GM12878 (cell line): ENCODE measurements around the gene CACNA2D3. TPM values are rescaled to one million over a fixed set of nuclear protein-coding genes. Genes with fewer than 3 reads are reported as not detected.

ENCODE experiments used
- ATAC-seq: fragments of 200-7000 bp; cut with Tn5 transposase; 3 replicates; pipeline ENCODE4 v1.9.1; 2020; ENCODE audit warnings: mild to moderate bottlenecking, moderate library complexity
- BruUV-seq: library from RNA; stranded (reverse); fragments of 400-500 nt; replicated peaks from 2 replicates; lab custom pipeline; 2021; lab: Mats Ljungman, UMichigan
- CTCF ChIA-PET: fragments of 300-600 bp; sonication (Branson Sonifier 250); formaldehyde crosslinking; extraction: SDS; loops from one replicate; lab custom pipeline; 2021; ENCODE audit warnings: inconsistent platforms; lab: Yijun Ruan, JAX
- POLR2A ChIA-PET: fragments of 350-600 bp; formaldehyde crosslinking; extraction: SDS; loops from one replicate; lab custom pipeline; 2021; ENCODE audit warnings: inconsistent platforms; lab: Charles Lee
- RAD21 ChIA-PET: fragments of 300-600 bp; sonication (Branson Sonifier 250); formaldehyde crosslinking; loops from one replicate; lab custom pipeline; 2023; ENCODE audit warnings: antibody characterized with exemption; ENCODE audit not compliant: unreplicated experiment; lab: Charles Lee
- SMC1A ChIA-PET: fragments of 300-600 bp; sonication (Branson Sonifier 250); formaldehyde crosslinking; loops from one replicate; lab custom pipeline; 2023; ENCODE audit not compliant: unreplicated experiment, uncharacterized antibody; lab: Charles Lee
- DNase-seq: peaks from one replicate; pipeline ENCODE4 v3.0.0-alpha.2; 2011; ENCODE audit warnings: low read depth, low spot score
- FAIRE-seq: peaks from 3 replicates; lab custom pipeline; 2011; peaks lifted over from hg19 to GRCh38; lab: Jason Lieb, UNC
- H2AFZ ChIP-seq: 2 replicates; pipeline ENCODE4 v1.6.0; 2011; ENCODE audit warnings: low read depth, low read length, control low read depth; ENCODE audit not compliant: control insufficient read depth
- H3K27ac ChIP-seq: 2 replicates; pipeline ENCODE4 v1.5.1; 2011; ENCODE audit warnings: control low read depth; ENCODE audit not compliant: control insufficient read depth, insufficient read depth
- H3K27me3 ChIP-seq, 2 experiments: replicated peaks in 1 of 2; 2 replicates each; pipeline versions ENCODE4 v1.6.0 to v1.6.1; 2011; ENCODE audit warnings: low read length in 1 of 2; ENCODE audit not compliant: control insufficient read depth in 2 of 2, insufficient read depth in 2 of 2
- H3K36me3 ChIP-seq, 2 experiments: 2 replicates each; pipeline ENCODE4 v1.5.1; 2011; ENCODE audit warnings: low read length in 1 of 2; ENCODE audit not compliant: control insufficient read depth in 2 of 2, insufficient read depth in 2 of 2
- H3K4me1 ChIP-seq: 2 replicates; pipeline ENCODE4 v1.6.1; 2011; ENCODE audit warnings: mild to moderate bottlenecking, low read length, moderate library complexity, mixed read lengths; ENCODE audit not compliant: control insufficient read depth, insufficient read depth
- H3K4me2 ChIP-seq: 2 replicates; pipeline ENCODE4 v1.6.0; 2011; ENCODE audit warnings: control low read depth; ENCODE audit not compliant: control insufficient read depth, insufficient read depth
- H3K4me3 ChIP-seq: fragments of 200-600 bp; sonication (generic); 2 replicates; pipeline ENCODE4 v1.5.1; 2016
- H3K79me2 ChIP-seq: 2 replicates; pipeline ENCODE4 v1.6.0; 2011; ENCODE audit warnings: low read length; ENCODE audit not compliant: control insufficient read depth, insufficient read depth
- H3K9ac ChIP-seq: 2 replicates; pipeline ENCODE4 v1.8.0; 2011; ENCODE audit warnings: low read length, control low read depth, mixed read lengths; ENCODE audit not compliant: control insufficient read depth, insufficient read depth
- H3K9me3 ChIP-seq: replicated peaks from 3 replicates; pipeline ENCODE4 v1.5.1; 2011; ENCODE audit warnings: mild to moderate bottlenecking, low read length; ENCODE audit not compliant: control insufficient read depth, insufficient read depth
- H4K20me1 ChIP-seq: 2 replicates; pipeline ENCODE4 v1.6.0; 2011; ENCODE audit not compliant: control insufficient read depth, insufficient read depth
- CBX3 ChIP-seq: fragments of 200-600 bp; sonication (generic); IDR thresholded peaks from 2 replicates; pipeline ENCODE4 v1.6.1; 2016; ENCODE audit warnings: low read depth, borderline replicate concordance
- ETV6 ChIP-seq, 2 experiments: fragments of 450-650 bp in 1 of 2; IDR thresholded peaks in 1 of 2; conservative IDR thresholded peaks in 1 of 2; 2 replicates each; pipeline ENCODE4 v1.6.1; 2014; ENCODE audit warnings: antibody characterized with exemption in 1 of 2, borderline replicate concordance in 1 of 2, low read depth in 1 of 2, mild to moderate bottlenecking in 1 of 2, moderate library complexity in 1 of 2
- EZH2 ChIP-seq: IDR thresholded peaks from 2 replicates; pipeline ENCODE4 v1.6.1; 2012; ENCODE audit warnings: low read depth, mild to moderate bottlenecking, control low read depth, inconsistent platforms, low read length, borderline replicate concordance; ENCODE audit not compliant: control insufficient read depth
- JUNB ChIP-seq: IDR thresholded peaks from 2 replicates; pipeline ENCODE4 v1.6.1; 2016; ENCODE audit warnings: antibody characterized with exemption, mild to moderate bottlenecking
- KLF5 ChIP-seq: fragments of 450-650 bp; IDR thresholded peaks from 2 replicates; pipeline ENCODE4 v1.6.1; 2014; ENCODE audit warnings: mild to moderate bottlenecking; ENCODE audit not compliant: partially characterized antibody
- LARP7 ChIP-seq: fragments of 450-650 bp; IDR thresholded peaks from 2 replicates; pipeline ENCODE4 v1.6.1; 2017; ENCODE audit warnings: mild to moderate bottlenecking
- MEF2B ChIP-seq: fragments of 450-650 bp; IDR thresholded peaks from 2 replicates; pipeline ENCODE4 v1.6.1; 2018; ENCODE audit warnings: mild to moderate bottlenecking, moderate library complexity; ENCODE audit not compliant: partially characterized antibody, poor library complexity, severe bottlenecking
- NR2C2 ChIP-seq: IDR thresholded peaks from 2 replicates; pipeline ENCODE4 v1.6.1; 2011; ENCODE audit warnings: borderline replicate concordance, low read depth; ENCODE audit not compliant: control insufficient read depth, insufficient read length
- NRF1 ChIP-seq: conservative IDR thresholded peaks from 2 replicates; pipeline ENCODE4 v1.6.1; 2011; ENCODE audit warnings: mild to moderate bottlenecking, low read depth, low read length, improper control_type of control experiment
- PML ChIP-seq: IDR thresholded peaks from 2 replicates; pipeline ENCODE4 v1.6.1; 2012; ENCODE audit warnings: low read length, inconsistent platforms
- RCOR1 ChIP-seq: conservative IDR thresholded peaks from 2 replicates; pipeline ENCODE4 v1.6.1; 2012; ENCODE audit warnings: low read depth, low read length, improper control_type of control experiment
- SIN3A ChIP-seq: IDR thresholded peaks from 2 replicates; pipeline ENCODE4 v1.6.1; 2012; ENCODE audit warnings: low read depth, low read length, improper control_type of control experiment
- SUPT20H ChIP-seq: IDR thresholded peaks from 2 replicates; pipeline ENCODE4 v1.6.1; 2011; ENCODE audit warnings: low read depth, mild to moderate bottlenecking, low read length, moderate library complexity, borderline replicate concordance; ENCODE audit not compliant: control insufficient read depth
- SUZ12 ChIP-seq: fragments of 200-600 bp; sonication (generic); IDR thresholded peaks from one replicate; pipeline ENCODE4 v1.6.1; 2018; ENCODE audit warnings: antibody characterized with exemption, mild to moderate bottlenecking; ENCODE audit not compliant: unreplicated experiment
- WRNIP1 ChIP-seq: IDR thresholded peaks from 2 replicates; pipeline ENCODE4 v1.6.1; 2011; ENCODE audit warnings: low read depth, low read length, improper control_type of control experiment, borderline replicate concordance
- ZNF24 ChIP-seq: fragments of 450-650 bp; IDR thresholded peaks from 2 replicates; pipeline ENCODE4 v1.6.1; 2017; ENCODE audit warnings: antibody characterized with exemption, mild to moderate bottlenecking
- WGBS: methylation state at CpG from one replicate; pipeline ENCODE4 v1.1.6; 2016; ENCODE audit warnings: low lambda C conversion rate; ENCODE audit not compliant: insufficient replicate concordance, insufficient coverage; ENCODE audit errors: missing lambda C conversion rate; 5-methylcytosine and 5-hydroxymethylcytosine counted together
- in situ Hi-C: fragments of 300-500 bp; cut with MboI; formaldehyde crosslinking; loops from 9 replicates; pipeline ENCODE4 v1.14.3; 2018; ENCODE audit warnings: mixed read lengths
- intact Hi-C: fragments of 100-400 bp; cut with micrococcal nuclease; formaldehyde crosslinking; loops from one replicate; pipeline ENCODE4 v1.14.2; 2022; ENCODE audit not compliant: unreplicated experiment
- polyA plus RNA-seq, 11 experiments: library from polyadenylated mRNA; depleted of rRNA in 4 of 11; unstranded in 6 of 11; stranded (reverse) in 5 of 11; fragments of >200 nt; fragmentation: Nextera tagmentation in 4 of 11; fragmentation: Illumina TruSeq in 1 of 11; extraction: Ambion mirVana in 4 of 11; extraction: Trizol in 1 of 11; gene quantifications; 1 replicate in 1 of 11; 2 replicates in 10 of 11; pipeline versions ENCODE4 v1.2.1 to v1.2.3, GENCODE V29; 2011 to 2016; ENCODE audit warnings: inconsistent platforms in 2 of 11, missing spikeins in 2 of 11, low read depth in 1 of 11
- total RNA-seq, 4 experiments: library from RNA; depleted of rRNA in 3 of 4; stranded (reverse); fragments of >200 nt in 3 of 4; fragmentation: Illumina TruSeq in 1 of 4; extraction: Trizol in 1 of 4; gene quantifications; 2 replicates each; pipeline versions ENCODE4 v1.2.1 to v1.2.3, GENCODE V29; 2013 to 2021
- TF ChIP-seq, protein P1 (sequence below): IDR thresholded peaks from 2 replicates; pipeline ENCODE4 v1.6.1; 2012; ENCODE audit warnings: mild to moderate bottlenecking, low read depth, low read length

Gene CACNA2D3
- total and polyA plus RNA-seq, 10 of the 15 experiments (the other 5 are each of a cell fraction or from before 2014, with no cell fraction given), result not detected

DNA sequence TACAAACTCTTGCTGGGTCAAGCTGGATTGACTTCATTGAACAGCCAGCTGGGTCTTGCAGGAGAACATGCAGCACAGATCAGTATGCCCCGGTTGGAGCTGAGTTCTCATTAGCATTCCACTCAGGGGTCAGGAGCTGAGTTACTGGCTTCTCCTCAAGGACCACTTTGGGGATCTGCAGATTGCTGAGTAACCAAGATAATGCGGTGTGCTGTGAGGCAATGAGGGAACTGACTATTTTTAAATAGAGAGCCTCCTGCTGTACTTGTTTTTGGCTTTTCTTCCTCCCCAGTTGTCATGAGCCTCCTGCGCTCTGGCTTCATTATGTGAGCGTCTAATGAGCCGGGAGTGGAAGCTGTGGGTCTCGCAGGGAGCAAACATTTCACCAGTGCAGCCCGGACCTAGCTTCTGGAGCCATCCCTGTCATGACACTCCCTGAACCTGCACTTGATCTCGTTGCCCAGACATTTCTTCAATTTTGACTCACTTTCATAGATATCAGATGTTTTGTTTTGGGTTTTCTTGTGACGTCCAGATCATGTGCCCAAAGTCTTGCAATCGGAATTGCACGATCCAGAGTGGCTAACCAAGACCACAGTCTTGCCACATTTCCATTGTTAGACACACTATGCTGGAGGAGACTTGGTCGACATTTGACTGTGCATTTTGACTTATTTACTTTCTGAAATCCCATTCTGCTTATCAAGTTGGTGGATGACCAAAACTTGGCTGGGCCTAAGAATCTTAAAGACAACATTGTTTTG lies 478.3 kb downstream of the CACNA2D3 start:
- intact Hi-C loops (no loop called here), in situ Hi-C loops (no loop called here)
- H3K36me3 ChIP-seq, result no peaks in the 10 kb centered on the region
- FAIRE-seq, result no peak
- no peak for DNase-seq
- no peak overlapping the region for H3K27ac ChIP-seq
- no peak overlapping the region for H3K4me3 ChIP-seq
- TF ChIP-seq MEF2B (no peak), EZH2 (no peak), ZNF24 (no peak), KLF5 (no peak), CBX3 (no peak), SIN3A (no peak), SUPT20H (no peak), WRNIP1 (no peak), ETV6 (conservative IDR thresholded peaks at IDR 0.05 in 1 of 2, IDR thresholded peaks at IDR 0.05 in 1 of 2; ENCODE audit: borderline replicate concordance in 1 of 2, low read depth in 1 of 2) (no peak), PML (no peak), NRF1 (no peak), SUZ12 (no peak), RCOR1 (no peak), JUNB (no peak), LARP7 (no peak), NR2C2 (no peak)
- TF ChIP-seq, protein P1, sequence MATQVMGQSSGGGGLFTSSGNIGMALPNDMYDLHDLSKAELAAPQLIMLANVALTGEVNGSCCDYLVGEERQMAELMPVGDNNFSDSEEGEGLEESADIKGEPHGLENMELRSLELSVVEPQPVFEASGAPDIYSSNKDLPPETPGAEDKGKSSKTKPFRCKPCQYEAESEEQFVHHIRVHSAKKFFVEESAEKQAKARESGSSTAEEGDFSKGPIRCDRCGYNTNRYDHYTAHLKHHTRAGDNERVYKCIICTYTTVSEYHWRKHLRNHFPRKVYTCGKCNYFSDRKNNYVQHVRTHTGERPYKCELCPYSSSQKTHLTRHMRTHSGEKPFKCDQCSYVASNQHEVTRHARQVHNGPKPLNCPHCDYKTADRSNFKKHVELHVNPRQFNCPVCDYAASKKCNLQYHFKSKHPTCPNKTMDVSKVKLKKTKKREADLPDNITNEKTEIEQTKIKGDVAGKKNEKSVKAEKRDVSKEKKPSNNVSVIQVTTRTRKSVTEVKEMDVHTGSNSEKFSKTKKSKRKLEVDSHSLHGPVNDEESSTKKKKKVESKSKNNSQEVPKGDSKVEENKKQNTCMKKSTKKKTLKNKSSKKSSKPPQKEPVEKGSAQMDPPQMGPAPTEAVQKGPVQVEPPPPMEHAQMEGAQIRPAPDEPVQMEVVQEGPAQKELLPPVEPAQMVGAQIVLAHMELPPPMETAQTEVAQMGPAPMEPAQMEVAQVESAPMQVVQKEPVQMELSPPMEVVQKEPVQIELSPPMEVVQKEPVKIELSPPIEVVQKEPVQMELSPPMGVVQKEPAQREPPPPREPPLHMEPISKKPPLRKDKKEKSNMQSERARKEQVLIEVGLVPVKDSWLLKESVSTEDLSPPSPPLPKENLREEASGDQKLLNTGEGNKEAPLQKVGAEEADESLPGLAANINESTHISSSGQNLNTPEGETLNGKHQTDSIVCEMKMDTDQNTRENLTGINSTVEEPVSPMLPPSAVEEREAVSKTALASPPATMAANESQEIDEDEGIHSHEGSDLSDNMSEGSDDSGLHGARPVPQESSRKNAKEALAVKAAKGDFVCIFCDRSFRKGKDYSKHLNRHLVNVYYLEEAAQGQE, result no peak
- no peak for ATAC-seq
- H3K4me1 ChIP-seq, result no peaks in the 10 kb centered on the region
- no peak overlapping the region for H2AFZ ChIP-seq
- no peaks in the 10 kb centered on the region for H4K20me1 ChIP-seq
- no peaks in the 10 kb centered on the region for H3K79me2 ChIP-seq
- SMC1A ChIA-PET, result no interaction called here
- H3K4me2 ChIP-seq, result no peak overlapping the region
- no peak overlapping the region for H3K9ac ChIP-seq
- POLR2A ChIA-PET, result no interaction called here
- 16% methylated on average over 12 of the region's 12 CpGs for WGBS
- CTCF ChIA-PET, result no interaction called here
- RAD21 ChIA-PET, result no interaction called here
- no TSS peak for BruUV-seq
- no peaks in the 10 kb centered on the region for H3K9me3 ChIP-seq
- no peaks in the 10 kb centered on the region for H3K27me3 ChIP-seq
